GM18517 (cell line): ENCODE data around the gene VEGFB.
"Not testable (repeated sequence)": the region's sequence is repeated elsewhere in the genome, so short reads cannot be mapped to it uniquely, and the experiment has no call there.

Experiments used
- ATAC-seq: cut with Tn5 transposase; IDR thresholded peaks from one replicate; pipeline ENCODE4 v1.9.1; 2021; ENCODE audit warnings: mild to moderate bottlenecking, moderate library complexity; ENCODE audit not compliant: unreplicated experiment

Gene VEGFB

DNA sequence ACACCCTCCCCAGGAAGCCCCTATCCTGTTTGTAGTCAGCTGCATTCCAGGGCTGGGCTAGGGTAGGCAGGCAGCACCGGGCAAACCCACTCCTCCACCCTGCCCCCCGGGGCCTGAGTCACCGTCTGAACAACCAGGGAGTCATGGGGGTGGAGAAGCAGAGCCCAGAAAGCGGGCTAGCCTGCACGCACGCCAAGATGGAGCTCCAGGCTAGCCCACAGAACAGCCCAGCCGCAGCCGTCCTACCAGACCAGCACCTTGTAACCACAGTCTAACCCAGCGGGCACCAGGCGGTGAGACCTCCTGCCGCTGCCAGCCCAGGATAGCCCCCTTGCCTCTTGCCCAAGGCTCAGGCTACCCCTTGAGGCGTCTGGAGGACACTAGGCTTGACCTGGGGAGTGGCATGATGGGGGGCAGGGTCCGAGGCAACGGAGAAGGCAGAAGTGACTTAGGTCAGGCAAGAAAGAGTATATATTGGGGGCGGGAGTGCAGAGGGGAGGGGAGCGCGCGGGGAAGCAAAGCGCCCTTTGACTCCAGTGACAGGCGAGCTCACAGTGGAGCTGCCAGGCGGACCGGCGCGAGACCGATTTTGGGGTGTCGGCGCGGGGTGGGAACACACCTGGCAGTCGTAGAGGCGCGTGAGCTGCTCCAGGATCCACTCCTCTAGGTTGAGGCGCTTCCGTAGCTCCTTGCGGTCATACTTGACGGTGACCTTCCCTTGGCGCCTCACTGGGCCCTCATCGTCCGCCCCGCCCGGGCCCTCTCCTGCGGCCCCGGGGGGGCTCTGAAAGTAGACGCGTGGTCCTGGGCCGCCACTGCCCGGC is 11.6 kb downstream of the VEGFB start:
- no peak for ATAC-seq

DNA sequence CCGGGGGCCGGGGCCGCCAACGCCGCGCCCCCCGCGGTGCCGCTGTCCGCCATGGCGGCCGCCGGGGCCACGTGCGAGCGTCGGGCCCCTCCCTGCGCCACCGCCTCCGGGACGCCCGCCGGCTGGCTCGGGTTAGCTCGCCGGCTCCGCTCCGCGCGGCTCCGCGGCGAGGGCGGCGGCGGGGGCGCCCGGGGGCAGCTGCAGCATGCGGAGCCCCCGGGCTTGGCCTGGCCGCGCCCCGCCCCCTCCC is 12.2 kb downstream of the VEGFB start:
- ATAC-seq: not testable (repeated sequence)

DNA sequence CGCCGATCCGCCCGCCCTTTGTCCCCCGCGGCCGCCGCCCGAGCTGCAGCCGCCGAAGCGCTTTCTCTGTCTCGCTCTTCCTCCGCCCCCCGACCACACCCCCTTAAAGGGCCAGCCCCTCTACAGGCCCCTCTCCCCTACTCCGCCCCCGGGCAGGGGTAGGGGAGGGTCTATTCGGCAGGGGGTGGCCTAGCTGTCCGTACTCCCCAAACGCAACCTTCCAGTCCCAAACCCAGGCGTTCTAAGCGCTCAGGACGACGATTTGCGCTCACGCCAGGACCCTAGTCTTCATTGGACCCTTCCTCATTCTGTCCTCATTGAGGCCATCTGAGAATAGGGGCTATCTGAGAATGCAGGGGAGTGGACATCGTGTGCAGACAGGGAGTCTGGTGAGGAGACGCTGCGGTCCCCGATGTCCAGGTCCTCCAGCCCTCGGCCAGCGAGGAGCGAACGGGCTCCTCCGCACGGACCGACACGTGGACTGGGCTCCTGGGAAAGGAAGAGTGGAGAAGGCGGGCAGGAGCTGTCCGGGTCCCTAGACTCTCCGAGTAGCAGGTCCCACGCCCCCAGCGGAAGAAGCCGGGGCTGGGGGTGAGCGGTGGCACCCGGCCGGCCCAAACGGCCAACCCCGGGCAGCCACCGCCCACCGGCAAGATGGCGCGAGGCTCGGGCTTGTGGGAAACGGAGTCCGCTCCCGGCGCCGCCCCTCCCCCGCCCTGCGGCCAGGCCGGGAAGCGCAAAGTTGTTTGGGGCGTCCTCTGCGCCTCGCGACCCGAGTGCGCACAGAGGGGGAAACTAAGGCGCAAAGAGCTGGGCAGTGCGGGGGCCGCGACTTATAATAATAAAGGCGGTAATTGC is 12.7 kb downstream of the VEGFB start, which contains the start of gene PPP1R14B:
PPP1R14B (minus strand) TSS at position 73 of the 858 bp plus-strand sequence. CDS start 270 bp downstream, outside the sequence.
- no peak for ATAC-seq

DNA sequence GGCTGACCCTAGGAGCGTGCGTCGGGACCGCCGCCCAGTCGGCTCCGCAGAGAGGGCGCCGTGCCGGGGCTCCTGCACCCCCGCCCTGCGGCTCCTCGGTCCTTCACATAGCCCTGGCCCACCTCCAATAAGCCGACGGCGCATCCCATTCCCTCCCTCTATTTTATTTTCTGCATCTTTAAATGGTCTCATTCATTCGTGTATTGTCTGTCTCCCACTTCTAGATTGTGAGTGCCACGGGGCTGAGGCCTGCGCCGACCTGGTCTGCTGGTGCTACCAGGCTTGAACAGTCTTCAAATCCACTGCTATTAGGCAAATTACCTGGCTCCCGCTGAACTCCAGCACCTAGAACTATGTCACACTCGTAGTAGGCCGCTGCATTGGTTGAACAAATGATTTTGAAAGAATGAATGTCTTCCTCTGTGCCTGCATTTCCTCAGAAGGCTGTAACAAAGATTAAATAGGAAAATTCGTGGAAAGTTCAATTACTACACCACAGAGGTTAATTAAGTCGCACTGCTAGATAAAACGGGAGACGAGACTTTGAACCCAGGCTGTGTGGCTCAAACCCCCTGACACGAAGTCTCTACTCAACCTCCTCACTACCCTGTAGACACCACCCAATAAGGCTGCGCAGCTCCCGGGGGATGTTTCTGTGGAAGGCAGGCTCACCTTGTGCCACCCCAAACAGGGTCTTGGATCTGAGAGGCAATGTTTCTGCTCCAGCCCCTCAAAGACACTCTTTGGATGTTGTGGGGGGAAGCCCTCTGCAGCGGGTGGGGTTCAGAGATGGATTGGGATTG is 13.5 kb downstream of the VEGFB start:
- ATAC-seq: no peak

DNA sequence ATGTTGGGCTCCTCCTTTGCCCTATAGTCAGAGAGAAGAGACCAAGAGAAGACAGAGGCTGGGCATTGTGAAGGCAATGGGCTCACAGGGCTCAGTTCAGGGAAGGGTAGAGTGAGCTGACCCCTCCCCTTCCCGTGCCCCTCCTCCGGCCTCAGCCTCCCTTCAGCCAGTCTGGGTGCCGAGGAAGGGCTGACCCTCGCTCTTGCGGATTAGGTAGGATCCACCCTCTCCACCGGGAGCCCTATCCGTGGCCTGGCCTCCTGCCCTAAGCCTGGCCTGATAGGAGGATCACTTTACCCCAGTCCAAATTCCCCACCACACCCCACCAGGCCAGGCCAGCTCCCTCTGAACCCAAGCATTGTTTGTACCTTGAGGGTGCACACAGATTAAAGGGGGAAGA is 14.2 kb downstream of the VEGFB start:
- ATAC-seq: no peak

DNA sequence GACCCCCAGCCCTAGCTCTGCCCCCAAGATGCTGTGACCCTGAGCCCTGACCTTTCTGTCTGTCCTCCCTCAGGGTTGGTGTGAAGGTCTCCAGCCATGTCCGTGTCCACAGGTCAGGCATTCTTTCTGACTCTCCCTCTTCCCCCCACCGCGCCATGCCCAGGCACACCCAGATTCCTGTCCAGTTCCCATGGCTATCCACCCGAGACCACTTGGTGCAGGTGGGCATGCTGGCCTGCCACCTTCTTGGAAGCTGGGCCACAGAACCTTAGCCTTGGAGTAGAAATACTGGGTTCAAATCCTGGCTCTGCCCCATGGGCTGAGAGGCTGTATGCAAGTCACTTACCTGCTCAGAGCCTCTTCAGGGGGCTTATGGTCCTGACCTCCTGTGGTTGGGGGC is 14.7 kb downstream of the VEGFB start:
- no peak for ATAC-seq

DNA sequence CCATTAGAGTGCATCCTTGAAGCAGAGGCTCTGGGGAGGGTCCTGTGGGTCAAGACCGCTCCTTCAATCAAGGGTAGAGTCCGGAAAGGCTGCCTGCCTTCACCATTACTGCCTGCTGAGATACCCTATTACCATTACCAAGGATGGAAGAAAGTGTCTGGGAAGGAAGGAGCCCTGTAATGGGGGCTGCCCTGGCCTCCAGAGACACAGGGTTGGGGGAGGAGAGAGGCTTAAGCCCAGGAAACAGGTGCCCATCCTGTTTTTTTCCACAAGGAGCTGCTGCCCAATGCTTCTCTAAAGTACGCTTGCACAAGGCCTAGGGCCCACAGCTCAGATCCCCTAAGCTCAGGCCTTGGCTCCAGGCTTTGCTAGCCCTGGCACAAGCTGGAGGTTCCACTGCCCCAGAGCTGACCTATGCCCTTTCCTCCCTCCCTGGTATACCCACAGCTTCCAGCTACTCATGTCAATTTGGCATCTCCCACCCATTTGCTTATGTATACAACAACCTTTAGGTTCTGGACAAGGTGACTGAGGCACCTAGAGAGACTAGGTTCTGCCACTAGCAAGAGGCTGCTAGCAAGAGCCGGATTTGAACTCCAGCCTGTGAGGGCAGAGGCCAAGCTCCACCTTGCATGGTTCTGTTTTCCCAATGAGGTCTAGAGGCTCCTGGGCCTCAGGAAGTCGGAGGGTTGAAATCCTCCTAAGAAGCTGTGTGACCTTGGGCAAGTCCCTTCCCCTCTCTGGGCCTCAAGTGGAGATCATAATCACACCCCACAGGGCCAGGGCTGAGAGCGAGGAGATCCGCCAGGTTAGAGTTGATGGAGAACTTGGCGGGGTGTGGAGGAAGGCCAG is 15.4 kb downstream of the VEGFB start:
- no peak for ATAC-seq

DNA sequence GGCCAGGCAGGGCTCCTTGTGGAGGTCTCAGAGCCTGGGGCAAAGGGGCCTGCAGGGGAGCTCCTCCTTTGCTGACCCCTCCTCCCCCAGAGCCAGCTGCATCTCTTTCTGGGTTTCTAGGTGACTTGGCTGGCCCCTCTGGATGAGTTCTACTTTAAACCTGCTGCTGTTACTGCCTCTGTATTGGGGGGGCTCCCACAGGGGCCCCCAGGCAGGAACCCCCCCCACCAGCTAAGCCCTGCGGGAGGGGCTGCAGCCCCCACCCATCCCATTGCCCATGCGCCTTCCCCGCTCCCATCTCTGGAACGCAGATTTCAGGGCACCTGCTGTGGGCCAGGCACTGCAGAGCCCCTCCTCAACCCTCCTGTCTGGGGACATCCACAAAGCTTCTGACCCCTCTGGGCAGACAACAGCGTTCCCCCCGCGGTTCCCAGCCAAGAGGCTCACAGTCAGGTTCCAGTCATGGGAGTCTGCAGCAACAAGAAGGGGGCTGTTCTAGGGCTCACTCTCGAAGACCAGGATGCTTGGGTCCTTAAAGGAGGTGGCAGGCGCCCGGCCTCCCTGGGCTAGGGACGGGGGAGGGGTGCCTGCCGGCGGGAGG is 16.1 kb downstream of the VEGFB start:
- ATAC-seq: no peak

DNA sequence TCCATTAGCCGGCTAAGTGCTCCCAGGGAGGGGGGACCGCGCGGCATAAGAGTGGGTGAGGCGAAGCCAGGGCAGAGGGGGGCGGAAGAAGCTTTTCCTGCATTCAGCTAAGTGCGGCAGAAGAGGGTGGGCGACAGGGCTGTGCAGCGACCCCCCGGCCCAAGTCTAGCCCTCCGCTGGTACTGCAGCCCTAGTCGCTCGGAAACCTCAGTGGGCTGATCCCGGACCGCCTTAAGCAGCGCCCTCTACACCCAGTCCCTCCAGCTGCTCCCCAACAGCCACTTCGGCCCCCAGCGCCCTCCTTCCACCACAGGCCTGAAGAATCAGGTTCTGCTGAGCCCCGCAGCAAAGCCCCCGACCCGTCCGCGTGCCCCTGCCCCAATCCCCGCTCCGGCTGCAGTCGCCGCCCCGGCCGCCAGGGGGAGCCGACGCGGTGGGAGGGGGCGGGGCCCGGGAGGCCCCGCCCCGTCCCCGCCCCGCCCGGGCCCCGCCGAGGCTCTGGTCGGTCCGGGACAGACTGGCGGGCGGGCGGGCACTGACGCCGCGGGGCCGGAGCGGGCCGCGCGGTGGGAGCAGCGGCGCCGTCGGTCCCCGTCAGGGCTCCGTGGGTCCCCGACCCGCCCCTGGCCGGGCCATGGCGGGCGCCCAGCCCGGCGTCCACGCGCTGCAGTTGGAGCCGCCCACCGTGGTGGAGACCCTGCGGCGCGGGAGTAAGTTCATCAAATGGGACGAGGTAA is 16.8 kb downstream of the VEGFB start, which contains the start of gene PLCB3:
PLCB3 (plus strand) TSS at position 515 of the 737 bp plus-strand sequence; CDS start at position 635, 120 bp downstream.
- ATAC-seq: no peak

DNA sequence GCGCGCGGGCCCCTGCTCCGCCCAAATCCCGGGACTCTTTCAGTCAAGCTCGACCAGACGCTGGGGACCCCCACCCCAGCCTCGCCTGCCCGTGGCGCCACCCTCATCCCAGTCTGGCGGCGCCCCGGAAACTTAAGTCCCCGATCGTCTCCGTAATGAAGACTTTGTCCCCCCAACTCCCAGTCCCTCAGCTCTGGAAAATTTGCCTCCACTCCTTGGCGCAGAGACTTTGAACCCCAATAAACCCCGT is 17.3 kb downstream of the VEGFB start:
- ATAC-seq: no peak

DNA sequence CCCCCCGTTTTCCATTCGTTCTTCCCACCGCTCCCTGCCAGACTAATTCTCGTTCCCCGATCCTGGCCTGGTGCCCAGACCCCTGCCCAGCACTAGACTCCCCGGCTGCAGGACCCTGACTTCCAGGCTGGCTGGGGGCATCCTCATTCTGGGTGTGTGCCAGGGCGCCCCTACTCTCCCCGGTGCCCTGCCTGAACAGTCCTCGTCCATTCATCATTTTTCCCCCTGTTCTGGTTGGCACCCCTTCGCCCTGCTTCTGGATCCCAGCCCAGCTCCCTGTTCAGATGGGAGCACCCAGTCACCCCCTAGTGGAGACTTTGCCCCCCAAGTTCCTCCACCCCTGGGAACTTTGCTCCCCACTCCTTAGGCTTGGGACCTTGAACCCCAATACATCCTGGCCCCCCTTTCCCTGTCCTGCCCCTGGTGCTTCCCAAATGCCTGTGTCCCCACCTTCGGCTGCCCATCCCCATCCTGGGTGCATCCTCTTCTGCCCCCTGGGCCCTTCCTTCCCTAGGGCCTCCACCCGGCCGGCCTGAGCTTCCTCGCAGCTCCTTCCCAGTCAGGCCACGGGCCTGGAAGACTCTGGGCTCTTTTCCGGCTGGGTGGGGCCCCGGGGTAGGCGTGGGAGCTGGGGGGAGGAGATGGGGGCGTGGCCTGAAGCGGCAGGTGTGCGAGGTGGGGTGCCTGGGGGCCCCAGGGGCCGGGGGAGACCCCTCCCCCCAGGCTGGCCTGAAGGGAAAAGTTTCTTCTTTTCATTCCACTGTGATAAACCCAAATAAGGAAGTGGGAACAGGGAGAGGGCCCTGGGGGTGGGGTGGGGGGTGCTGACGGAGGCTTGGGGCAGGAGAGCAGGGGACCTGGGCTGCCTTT is 17.9 kb downstream of the VEGFB start:
- ATAC-seq: no peak

DNA sequence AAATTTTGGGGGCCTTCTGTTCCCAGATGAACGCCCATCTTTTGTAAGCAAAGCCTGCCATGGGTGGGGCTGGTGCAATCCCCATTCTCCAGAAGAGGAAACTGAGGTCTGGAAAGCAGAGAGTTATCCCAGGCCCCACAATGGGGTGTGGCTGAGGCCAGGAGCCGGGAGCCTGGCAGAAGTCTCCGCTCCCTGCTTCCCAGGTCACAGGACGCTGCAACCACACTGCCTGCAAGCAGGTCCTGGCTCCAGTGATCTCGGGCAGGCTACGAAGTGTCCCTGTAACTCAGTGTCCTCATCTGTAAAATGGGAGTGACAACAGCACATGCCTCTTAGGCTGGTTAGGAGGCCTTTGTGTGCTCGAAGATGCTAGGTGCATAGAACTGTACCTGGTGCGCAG is 18.7 kb downstream of the VEGFB start:
- ATAC-seq: no peak

DNA sequence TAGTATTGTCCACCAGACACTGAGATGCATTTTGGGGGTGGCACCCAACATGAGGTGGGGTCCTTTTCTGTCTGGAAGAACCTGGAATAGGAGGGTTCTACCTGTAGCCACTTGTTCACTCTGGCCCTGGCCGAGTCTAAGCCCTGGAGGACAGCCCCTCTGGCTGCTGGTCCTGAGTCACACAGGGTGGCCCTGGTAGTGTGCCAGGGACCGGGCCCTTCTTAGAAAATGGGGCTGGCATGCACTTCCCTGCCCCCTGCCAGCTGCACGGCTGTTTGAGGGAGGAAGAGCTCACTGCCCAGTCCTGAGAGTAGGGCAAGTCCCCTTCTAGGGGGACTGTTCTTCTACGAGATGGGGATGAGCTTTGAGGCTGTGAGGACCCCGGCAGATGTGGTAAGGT is 19.1 kb downstream of the VEGFB start:
- no peak for ATAC-seq

DNA sequence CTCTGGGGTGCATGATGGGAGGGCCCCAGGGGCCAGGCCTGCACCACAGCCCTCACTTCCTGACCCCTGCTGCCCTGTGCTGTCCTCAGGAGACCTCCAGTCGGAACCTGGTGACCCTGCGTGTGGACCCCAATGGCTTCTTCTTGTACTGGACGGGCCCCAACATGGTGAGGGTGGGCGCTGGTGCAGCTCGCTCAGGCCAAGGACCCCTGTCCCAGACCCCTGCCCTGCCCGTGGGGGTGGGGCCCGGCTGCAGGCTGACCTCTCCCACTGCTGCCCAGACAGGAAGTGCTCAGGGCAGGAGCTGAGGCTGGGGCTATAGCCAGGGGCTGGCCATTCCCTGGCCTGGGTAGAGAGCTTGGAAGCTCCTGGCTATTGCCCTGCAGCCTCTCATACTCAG is 19.9 kb downstream of the VEGFB start:
- ATAC-seq: no peak

DNA sequence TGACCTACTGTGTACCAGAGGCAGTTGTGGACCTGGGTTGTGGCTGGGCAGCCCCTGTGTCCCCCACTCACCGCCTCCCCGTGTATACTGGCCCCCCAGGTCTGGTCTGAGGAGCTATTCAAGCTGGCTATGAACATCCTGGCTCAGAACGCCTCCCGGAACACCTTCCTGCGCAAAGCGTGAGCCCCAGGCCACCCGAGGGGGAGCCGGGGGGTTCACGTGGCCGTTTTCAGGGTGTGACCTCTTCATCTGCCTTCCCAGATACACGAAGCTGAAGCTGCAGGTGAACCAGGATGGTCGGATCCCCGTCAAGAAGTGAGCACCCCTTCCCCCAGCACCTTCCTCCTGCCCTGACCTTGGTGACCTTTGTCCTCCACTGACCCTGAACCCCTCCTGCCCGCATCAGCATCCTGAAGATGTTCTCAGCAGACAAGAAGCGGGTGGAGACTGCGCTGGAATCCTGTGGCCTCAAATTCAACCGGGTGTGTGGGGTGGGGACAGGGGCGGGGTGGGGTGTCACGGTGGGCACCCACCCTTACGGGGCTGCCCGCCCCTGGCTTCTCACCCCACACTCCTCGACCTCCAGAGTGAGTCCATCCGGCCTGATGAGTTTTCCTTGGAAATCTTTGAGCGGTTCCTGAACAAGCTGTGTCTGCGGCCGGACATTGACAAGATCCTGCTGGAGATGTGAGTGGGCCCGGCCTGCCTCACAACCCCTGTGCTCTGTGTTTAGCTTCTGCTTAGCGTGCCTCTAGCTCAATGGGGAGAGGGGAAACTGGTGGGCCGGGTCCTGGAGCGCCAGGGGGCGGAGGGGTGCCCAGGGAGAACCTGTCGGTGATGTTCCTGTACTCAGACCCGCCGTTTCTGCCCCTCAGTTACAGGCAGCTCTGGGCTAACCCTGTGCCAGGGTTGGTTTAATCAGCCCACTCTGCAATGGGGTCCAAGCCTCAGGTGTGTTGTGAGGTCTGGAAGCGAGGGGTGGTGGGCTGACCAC is 21.0 kb downstream of the VEGFB start:
- no peak for ATAC-seq

DNA sequence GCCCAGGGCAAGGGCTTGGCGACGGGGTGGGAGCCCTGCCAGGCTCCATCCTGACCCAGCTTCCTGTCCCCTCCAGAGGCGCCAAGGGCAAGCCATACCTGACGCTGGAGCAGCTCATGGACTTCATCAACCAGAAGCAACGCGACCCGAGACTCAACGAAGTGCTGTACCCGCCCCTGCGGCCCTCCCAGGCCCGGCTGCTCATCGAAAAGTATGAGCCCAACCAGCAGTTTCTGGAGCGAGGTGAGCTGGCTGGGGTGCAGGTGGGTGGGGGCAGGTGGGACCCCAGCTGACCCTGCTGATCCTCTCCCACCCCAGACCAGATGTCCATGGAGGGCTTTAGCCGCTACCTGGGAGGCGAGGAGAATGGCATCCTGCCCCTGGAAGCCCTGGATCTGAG is 21.9 kb downstream of the VEGFB start:
- no peak for ATAC-seq

DNA sequence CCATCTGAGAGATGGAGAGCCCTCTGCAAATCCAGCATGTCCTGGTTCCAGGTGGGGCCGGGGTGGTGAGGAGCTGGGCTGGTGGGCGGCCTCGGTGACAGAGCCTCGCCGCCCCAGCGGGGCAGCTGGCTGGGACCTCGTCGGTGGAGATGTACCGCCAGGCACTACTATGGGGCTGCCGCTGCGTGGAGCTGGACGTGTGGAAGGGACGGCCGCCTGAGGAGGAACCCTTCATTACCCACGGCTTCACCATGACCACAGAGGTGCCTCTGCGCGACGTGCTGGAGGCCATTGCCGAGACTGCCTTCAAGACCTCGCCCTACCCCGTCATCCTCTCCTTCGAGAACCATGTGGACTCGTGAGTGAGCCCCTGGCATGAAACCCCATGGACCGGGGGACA is 24.0 kb downstream of the VEGFB start:
- ATAC-seq: no peak
